CD4-positive, alpha-beta T cell (primary cell): ENCODE measurements around the gene ARMCX4. TPM values are rescaled to one million over a fixed set of nuclear protein-coding genes. Genes with fewer than 3 reads are reported as not detected.

Source experiments
- ATAC-seq: fragments of 200-7000 bp; cut with Tn5 transposase; one replicate; pipeline ENCODE4 v1.10.0; 2022; ENCODE audit warnings: mild to moderate bottlenecking; ENCODE audit not compliant: poor library complexity
- CTCF ChIA-PET: fragments of 350-600 bp; sonication (Branson Sonifier 250); formaldehyde crosslinking; loops from one replicate; lab custom pipeline; 2021; ENCODE audit warnings: antibody characterized with exemption, inconsistent platforms; lab: Charles Lee
- POLR2A ChIA-PET: fragments of 350-600 bp; sonication (Branson Sonifier 250); formaldehyde crosslinking; loops from one replicate; lab custom pipeline; 2021; ENCODE audit warnings: antibody characterized with exemption, inconsistent platforms; lab: Charles Lee
- DNase-seq, 14 experiments: peaks; one replicate each; pipeline ENCODE4 v3.0.0-alpha.2; 2013 to 2020; ENCODE audit warnings: mixed read lengths in 2 of 14
- H3K27ac ChIP-seq, 2 donors: one replicate each; pipeline versions ENCODE4 v1.5.1 to v1.7.0; 2013; ENCODE audit warnings: low read length in 2 of 2, low read depth in 1 of 2, mild to moderate bottlenecking in 1 of 2
- H3K27me3 ChIP-seq, 2 experiments: 1 replicate in 1 of 2; 2 replicates in 1 of 2; pipeline versions ENCODE4 v1.6.1 to v1.7.0; 2013; ENCODE audit warnings: low read length in 2 of 2, control low read depth in 1 of 2, mild to moderate bottlenecking in 1 of 2, moderate library complexity in 1 of 2; ENCODE audit not compliant: insufficient read depth in 2 of 2, control insufficient read depth in 1 of 2
- H3K36me3 ChIP-seq: one replicate; pipeline ENCODE4 v1.6.1; 2013; ENCODE audit warnings: low read length, control low read depth; ENCODE audit not compliant: insufficient read depth
- H3K4me1 ChIP-seq: one replicate; pipeline ENCODE4 v1.6.1; 2013; ENCODE audit warnings: low read length, control low read depth; ENCODE audit not compliant: insufficient read depth
- H3K4me3 ChIP-seq: one replicate; pipeline ENCODE4 v1.5.1; 2013; ENCODE audit warnings: mild to moderate bottlenecking, low read length, moderate library complexity
- H3K9me3 ChIP-seq, 2 experiments: 1 replicate in 1 of 2; 2 replicates in 1 of 2; pipeline versions ENCODE4 v1.6.1 to v1.7.0; 2013; ENCODE audit warnings: low read length in 2 of 2, mild to moderate bottlenecking in 2 of 2, control low read depth in 1 of 2, moderate library complexity in 1 of 2; ENCODE audit not compliant: control insufficient read depth in 1 of 2, insufficient read depth in 1 of 2
- H3K27ac Mint-ChIP-seq: one replicate; pipeline ENCODE4 v1.8.0; 2020; ENCODE audit warnings: mixed read lengths
- H3K27me3 Mint-ChIP-seq: one replicate; pipeline ENCODE4 v1.8.0; 2021; ENCODE audit warnings: mixed read lengths
- H3K36me3 Mint-ChIP-seq: one replicate; pipeline ENCODE4 v1.8.0; 2021; ENCODE audit warnings: low read depth, mixed read lengths
- H3K4me1 Mint-ChIP-seq: one replicate; pipeline ENCODE4 v1.8.0; 2021; ENCODE audit warnings: low read depth, mixed read lengths
- H3K4me3 Mint-ChIP-seq: one replicate; pipeline ENCODE4 v1.8.0; 2020; ENCODE audit warnings: mild to moderate bottlenecking, mixed read lengths
- H3K9me3 Mint-ChIP-seq: one replicate; pipeline ENCODE4 v1.8.0; 2020; ENCODE audit warnings: mixed read lengths
- CTCF ChIP-seq: fragments of 200-600 bp; IDR thresholded peaks from one replicate; pipeline ENCODE4 v1.8.0; 2022; ENCODE audit warnings: antibody characterized with exemption, mild to moderate bottlenecking
- intact Hi-C, 2 experiments: fragments of 100-400 bp; cut with DNase I in 1 of 2; cut with micrococcal nuclease in 1 of 2; formaldehyde crosslinking; loops; one replicate each; pipeline versions ENCODE4 v1.15.1 to v1.9.0; 2023 to 2025; cut with DNase I, micrococcal nuclease
- total RNA-seq, 174 experiments: library from RNA in 2 of 174; stranded (reverse) in 2 of 174; gene quantifications; one replicate each; pipeline ENCODE4 v1.2.3 and lab custom pipeline; 2021 to 2026

ARMCX4 gene
- total RNA-seq, 2 experiments from 2014 or later = 17.9 to 20.5 TPM

DNA sequence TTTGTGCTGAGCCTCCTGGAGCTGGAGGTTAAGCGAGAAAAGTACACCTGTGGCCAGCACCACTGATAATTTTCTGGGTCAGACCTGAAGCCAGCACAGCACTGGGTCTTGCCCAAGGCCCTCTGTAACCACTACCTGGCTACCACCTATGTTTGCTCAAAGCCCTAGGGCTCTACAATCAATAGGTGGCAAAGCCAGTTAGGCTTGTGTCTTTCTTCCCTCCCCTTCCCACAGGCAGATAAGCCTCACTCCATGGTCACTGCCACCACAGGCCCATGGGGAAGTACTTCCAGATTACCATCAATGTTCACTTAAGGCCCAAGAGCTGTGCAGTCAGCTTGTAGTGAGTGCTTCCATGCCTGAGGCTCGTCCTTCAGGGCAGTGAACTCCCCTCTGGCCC lies 35.2 kb upstream of the ARMCX4 start:
- Mint-ChIP-seq H3K9me3 (no peaks in the 10 kb centered on the region), H3K4me3 (no peak overlapping the region), H3K27ac (no peak overlapping the region), H3K27me3 (no peaks in the 10 kb centered on the region), H3K36me3 (peaks cover 56% of the 10 kb centered on the region), H3K4me1 (no peaks in the 10 kb centered on the region)
- CTCF ChIA-PET = no interaction called here
- POLR2A ChIA-PET = no interaction called here
- Histone ChIP-seq H3K27me3 (no peaks in the 10 kb centered on the region), H3K27ac (no peak overlapping the region), H3K4me1 (no peaks in the 10 kb centered on the region), H3K9me3 (no peaks in the 10 kb centered on the region), H3K4me3 (no peak overlapping the region), H3K36me3 (no peaks in the 10 kb centered on the region)
- no peak for ATAC-seq
- no peak for TF ChIP-seq CTCF
- no peak for DNase-seq
- intact Hi-C loops = no loop called here

DNA sequence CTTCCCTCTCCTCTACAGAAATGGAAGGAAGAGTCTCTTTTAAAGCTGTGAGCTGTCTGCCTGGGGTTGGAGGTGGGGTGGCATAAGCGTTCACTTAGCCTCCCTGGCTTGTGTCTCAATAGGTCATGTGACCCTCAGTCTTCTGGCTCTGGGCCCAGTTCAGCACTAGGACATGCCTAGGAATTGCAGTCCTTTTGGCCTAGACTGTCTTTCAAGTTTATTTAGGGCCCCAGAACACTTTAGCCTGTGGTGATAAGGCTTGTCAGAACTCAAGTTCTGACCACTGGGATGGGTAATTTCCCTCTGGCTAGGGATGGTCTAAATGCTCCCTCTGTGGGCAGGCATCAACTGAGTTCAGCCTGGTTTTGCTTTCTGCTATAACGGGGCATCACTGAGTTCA lies 34.3 kb upstream of the ARMCX4 start:
- no peaks in the 10 kb centered on the region for H3K4me1 ChIP-seq
- H3K27ac ChIP-seq = no peak overlapping the region
- TF ChIP-seq CTCF = no peak
- H3K4me3 Mint-ChIP-seq = no peak overlapping the region
- H3K9me3 ChIP-seq = no peaks in the 10 kb centered on the region
- H3K4me1 Mint-ChIP-seq = no peaks in the 10 kb centered on the region
- POLR2A ChIA-PET = no interaction called here
- H3K27me3 ChIP-seq = no peaks in the 10 kb centered on the region
- ATAC-seq (no peak), DNase-seq (no peak)
- intact Hi-C loops = no loop called here
- H3K36me3 ChIP-seq = no peaks in the 10 kb centered on the region
- H3K27ac Mint-ChIP-seq = no peak overlapping the region
- CTCF ChIA-PET = no interaction called here
- H3K36me3 Mint-ChIP-seq = peaks cover 59% of the 10 kb centered on the region
- H3K4me3 ChIP-seq = no peak overlapping the region
- no peaks in the 10 kb centered on the region for H3K27me3 Mint-ChIP-seq
- H3K9me3 Mint-ChIP-seq = no peaks in the 10 kb centered on the region

DNA sequence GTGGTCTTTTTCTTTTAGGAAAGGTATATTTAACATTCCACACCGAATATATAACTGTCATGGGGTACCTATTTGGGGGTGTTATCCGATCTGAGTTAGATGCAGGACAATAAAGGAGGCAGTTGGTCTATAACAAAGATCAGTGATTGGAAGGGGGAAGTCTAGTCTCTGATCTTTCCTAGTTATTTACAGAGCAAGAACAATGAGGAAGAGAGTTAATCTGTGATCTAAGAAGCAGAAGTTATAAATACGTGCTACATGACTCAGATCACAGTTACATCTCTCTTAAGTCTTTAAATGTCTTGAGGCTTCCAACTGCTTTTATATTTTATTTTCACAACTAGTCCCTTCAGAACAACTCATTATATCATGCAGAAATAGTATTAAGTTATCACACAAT lies 33.2 kb upstream of the ARMCX4 start:
- no peak overlapping the region for H3K4me3 ChIP-seq
- no peaks in the 10 kb centered on the region for H3K36me3 ChIP-seq
- DNase-seq (no peak), ATAC-seq (no peak)
- CTCF ChIA-PET = no interaction called here
- no peak overlapping the region for H3K27ac ChIP-seq
- no peak overlapping the region for H3K27ac Mint-ChIP-seq
- no peaks in the 10 kb centered on the region for H3K27me3 Mint-ChIP-seq
- H3K4me3 Mint-ChIP-seq = no peak overlapping the region
- intact Hi-C loops = no loop called here
- H3K9me3 Mint-ChIP-seq = no peaks in the 10 kb centered on the region
- POLR2A ChIA-PET = no interaction called here
- no peaks in the 10 kb centered on the region for H3K27me3 ChIP-seq
- TF ChIP-seq CTCF = no peak
- H3K36me3 Mint-ChIP-seq = peaks cover 55% of the 10 kb centered on the region
- H3K9me3 ChIP-seq = no peaks in the 10 kb centered on the region
- no peaks in the 10 kb centered on the region for H3K4me1 ChIP-seq
- H3K4me1 Mint-ChIP-seq = no peaks in the 10 kb centered on the region
